ENCODE results near the gene YBX2.
"Not testable (repeated sequence)": the region's sequence is repeated elsewhere in the genome, so short reads cannot be mapped to it uniquely, and the experiment has no call there.

The YBX2 gene

DNA sequence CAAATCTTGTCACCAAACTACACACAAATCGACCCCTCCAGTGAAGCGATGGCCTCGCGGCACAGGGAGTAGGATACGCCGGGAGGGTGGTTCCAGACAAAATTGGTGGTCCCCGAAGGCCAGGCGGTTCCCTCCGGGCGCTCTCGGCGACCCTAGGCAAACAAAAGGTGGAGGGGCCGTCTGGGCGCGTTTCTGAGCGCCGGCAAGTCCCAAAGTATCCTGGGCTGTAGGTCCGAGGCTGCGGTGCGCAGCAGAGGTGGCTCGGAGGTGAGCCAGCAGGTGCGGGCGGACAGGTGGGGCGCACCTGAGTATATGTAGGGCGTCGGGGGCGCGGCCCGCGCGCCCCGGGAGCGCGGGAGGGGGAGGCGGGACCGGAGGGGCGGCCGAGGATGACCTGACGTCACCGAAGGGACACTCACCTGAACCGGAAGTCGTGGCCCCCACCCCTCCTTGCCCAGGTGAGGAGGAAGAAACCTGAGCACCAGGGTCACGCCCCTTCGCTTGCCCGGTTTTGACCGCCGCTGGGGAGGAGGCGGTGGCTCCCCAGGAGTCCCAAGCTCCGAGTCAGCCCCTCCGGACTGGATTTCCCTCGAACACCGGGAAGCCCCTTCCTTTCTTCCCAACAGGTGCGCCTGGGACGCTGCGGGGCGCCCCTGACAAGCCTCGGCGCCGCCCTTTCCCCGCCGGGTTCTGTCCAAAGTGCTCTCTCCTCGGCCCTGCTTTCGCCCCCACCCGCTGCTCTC is 32.1 kb downstream of the YBX2 start, which contains the start of gene CLDN7:
TSS of gene CLDN7 (minus strand) at position 287 of the 743 bp plus-strand sequence. CDS start 435 bp downstream, outside the sequence.
- no peak for DNase-seq

DNA sequence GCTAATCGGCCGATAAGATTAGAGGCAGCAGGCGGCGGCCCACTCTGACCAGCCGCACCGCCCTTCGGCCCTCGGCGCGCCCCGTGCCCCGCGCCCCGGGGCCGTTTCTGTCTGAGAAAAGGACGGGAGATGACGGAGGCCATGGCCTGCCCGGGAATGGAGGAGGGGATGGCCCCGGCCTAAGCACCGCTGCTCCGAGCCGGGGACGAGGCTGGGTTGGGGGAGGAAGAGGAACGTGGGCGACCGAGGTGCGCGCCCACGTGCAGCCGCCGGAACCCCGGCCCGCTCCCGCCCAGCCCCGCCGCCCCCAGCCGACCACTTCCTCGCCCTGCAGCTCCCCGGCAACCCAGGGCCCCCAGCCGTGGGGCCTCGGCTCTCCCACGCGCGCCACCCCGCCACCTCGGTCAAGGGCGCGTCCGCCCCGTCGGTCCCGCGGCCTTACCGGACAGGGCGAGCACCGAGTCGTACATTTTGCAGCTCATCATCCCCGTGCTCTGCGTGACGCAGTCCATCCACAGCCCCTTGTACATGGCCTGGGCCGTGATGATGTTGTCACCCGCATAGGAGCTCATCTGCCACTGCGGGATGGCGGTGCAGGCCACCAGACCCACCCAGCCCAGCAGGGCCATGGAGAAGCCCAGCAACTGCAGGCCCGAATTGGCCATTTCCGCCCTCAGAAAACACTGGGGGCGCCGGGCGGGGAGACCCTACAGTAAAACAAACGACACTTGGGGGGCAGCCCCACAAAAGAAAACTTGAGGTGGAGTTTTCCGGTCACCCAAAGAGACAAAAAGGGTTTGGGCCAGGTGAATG is 32.9 kb downstream of the YBX2 start:
- peak; percentile 46 for DNase-seq

- DNase-seq: peak; percentile 69
These were observed 33.6 kb downstream of the YBX2 start for GRCh38 chr17:7260651-7261378.

DNA sequence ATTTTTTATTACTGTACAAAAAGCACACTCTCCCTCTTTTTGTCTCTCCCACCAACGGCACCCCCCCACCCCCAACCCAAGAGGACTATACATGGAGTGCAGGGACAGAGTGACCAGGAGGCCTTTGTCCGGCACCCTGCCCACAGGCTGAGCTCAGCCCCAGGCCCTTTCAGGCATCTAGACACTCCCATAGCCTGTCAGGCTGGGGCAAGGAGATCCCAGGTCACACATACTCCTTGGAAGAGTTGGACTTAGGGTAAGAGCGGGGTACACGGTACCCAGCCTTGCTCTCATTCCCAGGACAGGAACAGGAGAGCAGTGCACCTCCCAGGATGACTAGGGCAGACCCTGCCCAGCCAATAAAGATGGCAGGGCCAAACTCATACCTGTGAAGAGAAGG is 34.3 kb downstream of the YBX2 start:
- no peak for DNase-seq

DNA sequence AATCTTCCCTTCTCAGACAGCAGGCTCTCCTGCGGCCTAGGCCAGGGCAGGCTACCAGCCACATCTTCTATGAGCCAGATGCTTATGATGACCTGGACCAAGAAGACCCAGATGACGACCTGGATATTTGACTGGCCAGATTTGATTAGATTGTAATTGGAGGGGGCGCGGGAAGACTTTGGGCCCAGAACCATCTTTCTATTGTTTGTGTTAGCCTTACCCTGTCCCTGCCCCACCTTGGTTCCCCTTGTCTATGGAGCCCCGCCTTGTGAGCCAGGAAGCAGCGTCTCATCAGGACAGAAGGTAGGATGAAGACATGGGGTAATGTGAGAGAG is 34.9 kb downstream of the YBX2 start:
- no peak for DNase-seq

DNA sequence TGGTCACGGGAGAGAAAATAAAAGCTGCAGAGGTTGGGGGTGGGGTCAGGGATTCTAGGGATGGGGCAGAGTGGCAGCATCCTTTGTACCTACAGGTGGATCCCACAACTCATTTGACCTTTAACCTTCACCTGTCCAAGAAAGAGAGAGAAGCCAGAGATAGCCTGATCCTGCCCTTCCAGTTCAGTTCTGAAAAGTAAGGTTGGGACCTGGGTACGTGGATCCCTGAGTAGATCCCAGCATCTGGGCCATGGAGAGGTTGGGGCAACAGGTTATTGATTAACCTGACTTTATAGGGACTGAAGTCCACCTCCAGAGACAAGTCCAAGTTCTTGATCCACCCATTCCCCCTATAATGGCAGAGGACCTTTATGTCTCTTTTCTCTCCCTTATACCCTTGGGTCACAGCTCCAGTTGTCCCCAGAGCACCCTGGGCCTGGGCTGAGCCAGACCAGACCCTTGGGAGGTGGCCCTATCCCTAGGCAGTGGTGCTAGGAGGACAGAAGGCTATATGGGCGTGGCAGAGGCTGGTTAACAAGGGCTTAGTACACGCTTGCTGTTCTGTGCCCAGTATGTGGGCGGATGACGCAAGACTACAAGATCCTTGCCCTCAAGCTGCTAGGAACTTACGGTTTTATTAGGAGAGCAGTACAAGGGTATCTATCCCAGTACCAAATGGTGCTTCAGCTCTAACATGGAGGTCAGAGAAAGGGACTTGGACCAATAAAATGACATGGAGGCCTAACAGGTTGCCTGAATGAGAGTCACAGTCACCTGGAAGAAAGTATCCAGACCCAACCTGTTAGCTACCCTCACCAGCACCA is 35.5 kb downstream of the YBX2 start:
- no peak for DNase-seq

- DNase-seq: no peak
These were observed 37.5 kb downstream of the YBX2 start for GRCh38 chr17:7256766-7257456.

DNA sequence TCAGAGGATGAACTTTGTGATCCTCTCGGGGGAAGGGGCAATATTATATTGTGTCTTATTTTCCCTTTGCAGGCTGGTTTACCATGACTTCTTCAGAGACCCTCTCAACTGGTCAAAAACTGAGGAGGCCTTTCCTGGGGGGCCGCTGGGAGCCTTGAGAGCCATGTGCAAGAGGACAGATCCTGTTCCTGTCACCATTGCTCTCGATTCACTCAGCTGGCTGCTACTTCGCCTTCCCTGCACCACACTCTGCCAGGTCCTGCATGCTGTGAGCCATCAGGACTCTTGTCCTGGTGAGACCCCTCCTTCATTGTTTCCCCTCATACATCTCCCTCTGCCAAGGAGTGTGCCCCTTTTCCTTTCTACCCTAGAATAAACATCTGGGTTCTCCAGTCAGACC is 39.9 kb downstream of the YBX2 start:
- DNase-seq: no peak

DNA sequence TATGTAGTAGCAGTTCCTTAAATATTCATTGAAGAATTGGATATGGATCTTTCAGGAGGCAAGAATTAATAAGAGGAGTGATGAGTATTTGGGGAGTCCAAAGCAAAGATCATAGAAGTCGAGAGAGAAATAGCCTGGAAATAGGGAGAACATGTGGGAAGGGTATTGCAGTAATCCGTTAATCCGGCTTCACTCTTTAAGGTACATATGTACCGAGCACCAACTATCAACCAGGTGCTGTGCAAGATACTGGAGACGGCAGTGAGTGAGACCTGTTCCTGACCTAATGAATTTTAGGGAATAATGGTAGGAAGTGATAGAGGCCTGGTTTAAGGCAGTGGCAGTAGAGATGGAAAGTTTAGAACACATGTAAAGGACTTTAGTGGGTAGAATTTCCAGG is 41.4 kb downstream of the YBX2 start:
- DNase-seq: no peak

- DNase-seq: no peak
These were observed 42.0 kb downstream of the YBX2 start, which contains the start of gene ELP5 for GRCh38 chr17:7252176-7253043. Gene ELP5, plus strand, starts transcription at chr17:7252215. Its CDS starts 336 bp downstream, at chr17:7252551.

DNA sequence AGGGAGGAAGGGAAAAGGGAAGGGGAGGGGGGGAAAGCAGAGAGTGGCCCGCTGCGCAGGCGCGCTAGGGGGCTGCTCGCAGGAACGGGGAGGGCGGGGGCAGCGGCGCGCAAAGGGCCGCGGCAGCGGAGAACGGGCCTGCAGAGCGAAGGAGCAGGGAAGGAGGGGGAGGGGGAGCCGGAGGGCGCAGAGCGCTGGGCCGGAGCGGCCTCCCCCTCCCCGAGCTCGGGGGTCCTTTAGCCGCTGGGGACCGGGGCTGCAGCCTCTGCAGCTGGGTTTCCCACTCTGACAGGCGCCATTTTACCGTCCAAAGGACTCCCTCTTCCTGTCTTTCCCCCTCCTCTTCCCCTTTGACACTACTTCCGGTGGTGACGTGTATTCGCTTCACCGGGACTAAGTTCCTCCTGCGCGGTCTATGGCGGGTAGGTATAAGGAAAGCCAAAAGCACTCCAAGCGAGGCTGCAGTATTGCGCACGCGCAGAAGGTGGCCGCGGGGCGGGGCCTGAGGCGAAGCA is 42.7 kb downstream of the YBX2 start, which contains the start of gene CTDNEP1:
TSS of gene CTDNEP1 (minus strand) at position 74 of the 515 bp plus-strand sequence. CDS start 438 bp downstream, outside the sequence.
- peak; percentile 100 for DNase-seq

- DNase-seq: peak; percentile 29
These were observed 43.5 kb downstream of the YBX2 start for GRCh38 chr17:7250695-7251627.

DNA sequence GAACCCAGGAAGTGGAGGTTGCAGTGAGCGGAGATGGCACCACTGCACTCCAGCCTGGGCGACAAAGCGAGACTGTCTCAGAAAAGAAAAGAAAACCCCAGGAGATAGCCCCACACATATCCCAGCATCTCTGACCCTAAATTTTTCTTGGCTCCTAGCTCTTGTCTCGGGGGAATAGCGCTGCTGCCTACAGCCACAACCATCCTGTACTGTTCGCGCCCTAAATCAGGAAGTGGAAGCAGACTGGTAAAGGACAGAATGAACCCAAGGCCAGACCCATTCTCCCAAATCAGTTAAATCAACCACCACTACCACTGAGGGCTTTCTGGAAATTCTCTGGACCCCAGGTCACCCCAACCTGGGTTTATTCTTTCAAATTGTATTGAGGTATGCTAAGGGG is 44.6 kb downstream of the YBX2 start:
- DNase-seq: no peak

- DNase-seq: no peak
These were observed 45.2 kb downstream of the YBX2 start for GRCh38 chr17:7249214-7249613.

DNA sequence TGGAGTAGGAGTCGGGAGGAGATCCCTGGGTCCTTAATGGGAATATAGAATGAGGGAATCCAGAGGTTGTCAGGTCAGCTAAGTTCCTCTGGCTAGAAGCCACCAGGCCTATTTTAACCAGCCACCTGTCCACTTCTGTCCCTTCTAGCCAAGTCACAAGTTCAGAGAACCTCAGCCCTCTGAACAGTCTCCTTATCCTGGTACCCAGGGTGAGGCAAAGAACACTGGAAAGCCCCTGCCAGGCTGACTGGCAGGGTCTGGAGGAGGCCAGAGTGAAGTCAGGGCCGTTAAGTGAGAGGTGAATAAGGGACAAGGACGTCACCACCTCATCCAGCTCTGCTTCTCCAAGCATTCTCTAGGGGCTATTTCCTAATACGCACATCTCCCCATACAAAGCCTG is 45.6 kb downstream of the YBX2 start:
- DNase-seq: no peak

GRCh38 chr17:7246779-7247178 is 47.7 kb downstream of the YBX2 start:
- no peak for DNase-seq

- DNase-seq: not testable (repeated sequence)
These were observed 50.6 kb downstream of the YBX2 start for GRCh38 chr17:7243838-7244237.

- DNase-seq: no peak
These were observed 51.0 kb downstream of the YBX2 start for GRCh38 chr17:7243453-7243729.

- DNase-seq: peak; percentile 100
These were observed 51.6 kb downstream of the YBX2 start for GRCh38 chr17:7242717-7243452.
